Vagina (tissue), 2 donors: Measurements from ENCODE around the gene TMEM151A. TPM values are rescaled to one million over a fixed set of nuclear protein-coding genes. Genes with fewer than 3 reads are reported as not detected.

Source experiments
- DNase-seq, 2 donors: peaks; one replicate each; pipeline ENCODE4 v3.0.0-alpha.2; 2017; ENCODE audit errors: extremely low spot score in 2 of 2
- H3K27ac ChIP-seq: fragments of 200-600 bp; sonication (generic); one replicate; pipeline ENCODE4 v1.5.1; 2019
- H3K27me3 ChIP-seq: fragments of 200-600 bp; sonication (generic); one replicate; pipeline ENCODE4 v1.5.1; 2019
- H3K36me3 ChIP-seq, 2 donors: fragments of 200-600 bp; sonication (generic); one replicate each; pipeline ENCODE4 v1.5.1; 2017 to 2019
- H3K4me1 ChIP-seq: fragments of 200-600 bp; sonication (generic); one replicate; pipeline ENCODE4 v1.5.1; 2019
- H3K4me3 ChIP-seq, 2 donors: fragments of 200-600 bp; sonication (generic); 1 replicate in 1 of 2; 2 replicates in 1 of 2; pipeline ENCODE4 v1.5.1; 2016 to 2019
- H3K9me3 ChIP-seq: fragments of 200-600 bp; sonication (generic); one replicate; pipeline ENCODE4 v1.5.1; 2019
- CTCF ChIP-seq, 3 experiments: fragments of 450-650 bp in 2 of 3; fragments of 200-600 bp in 1 of 3; sonication (generic) in 1 of 3; IDR thresholded peaks; one replicate each; pipeline ENCODE4 v1.5.1; 2017 to 2019; ENCODE audit warnings: antibody characterized with exemption in 3 of 3, mild to moderate bottlenecking in 2 of 3, moderate library complexity in 2 of 3
- POLR2A ChIP-seq, 2 donors: fragments of 450-650 bp; IDR thresholded peaks; one replicate each; pipeline ENCODE4 v1.6.1; 2017; ENCODE audit warnings: antibody characterized with exemption in 2 of 2, mild to moderate bottlenecking in 2 of 2, moderate library complexity in 2 of 2
- POLR2AphosphoS5 ChIP-seq, 2 donors: sonication (generic); formaldehyde crosslinking; IDR thresholded peaks; one replicate each; pipeline ENCODE4 v1.9.0; 2017; ENCODE audit warnings: antibody characterized with exemption in 2 of 2, mild to moderate bottlenecking in 2 of 2, low read depth in 1 of 2; ENCODE audit not compliant: insufficient read depth in 1 of 2
- intact Hi-C: fragments of 100-400 bp; cut with DNase I; formaldehyde crosslinking; loops from one replicate; pipeline ENCODE4 v1.15.1; 2023
- total RNA-seq: library from RNA; depleted of rRNA; stranded (reverse); fragments of >200 nt; gene quantifications from one replicate; pipeline ENCODE4 v1.2.3, GENCODE V29; 2016

Gene TMEM151A
- total RNA-seq, 1 donor from 2014 or later: 1.7 TPM

GRCh38 chr11:66322732-66323427 is 31.2 kb downstream of the TMEM151A start:
- H3K27ac ChIP-seq: peak overlapping the region; percentile 74

DNA sequence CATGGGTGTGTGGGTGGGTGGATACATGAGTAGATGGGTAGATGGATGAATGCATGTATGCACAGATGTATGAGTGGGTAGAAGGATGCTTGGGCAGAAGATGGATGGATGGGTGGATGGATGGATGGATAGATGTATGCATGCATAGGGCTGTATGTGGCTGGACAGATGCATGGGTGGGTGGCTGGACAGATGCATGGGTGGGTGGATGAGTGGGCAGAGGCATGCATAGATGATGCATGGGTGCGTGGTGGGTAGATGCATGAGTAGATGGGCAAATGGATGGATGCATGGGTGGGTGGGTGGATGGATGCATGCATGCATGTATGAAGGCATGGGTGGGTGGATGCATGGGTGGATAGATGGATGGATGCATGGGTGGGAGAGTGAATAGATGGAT is 32.0 kb downstream of the TMEM151A start:
- no peak for TF ChIP-seq POLR2AphosphoS5 (IDR thresholded peaks at IDR 0.05; ENCODE audit: insufficient read depth in 1 of 2, low read depth in 1 of 2)
- TF ChIP-seq POLR2A (IDR thresholded peaks at IDR 0.05): no peak
- TF ChIP-seq CTCF (IDR thresholded peaks at IDR 0.05): no peak
- no peaks in the 10 kb centered on the region for H3K27me3 ChIP-seq
- no peak for DNase-seq
- H3K4me1 ChIP-seq: peaks cover 67% of the 10 kb centered on the region
- H3K36me3 ChIP-seq: no peaks in the 10 kb centered on the region
- intact Hi-C loops: no loop called here
- no peaks in the 10 kb centered on the region for H3K9me3 ChIP-seq
- no peak overlapping the region for H3K4me3 ChIP-seq
- no peak overlapping the region for H3K27ac ChIP-seq

More at GRCh38 chr11:66322732-66323427, 31.2 kb downstream of the TMEM151A start:
- Histone ChIP-seq H3K9me3 (no peaks in the 10 kb centered on the region), H3K36me3 (no peaks in the 10 kb centered on the region), H3K4me3 (no peak overlapping the region), H3K4me1 (peaks cover 68% of the 10 kb centered on the region), H3K27me3 (no peaks in the 10 kb centered on the region)
- no peak for DNase-seq
- TF ChIP-seq CTCF (IDR thresholded peaks at IDR 0.05) (no peak), POLR2AphosphoS5 (IDR thresholded peaks at IDR 0.05; ENCODE audit: insufficient read depth in 1 of 2, low read depth in 1 of 2) (peak in 1 of 2 donors; percentile 71)
- intact Hi-C loops: no loop called here

DNA sequence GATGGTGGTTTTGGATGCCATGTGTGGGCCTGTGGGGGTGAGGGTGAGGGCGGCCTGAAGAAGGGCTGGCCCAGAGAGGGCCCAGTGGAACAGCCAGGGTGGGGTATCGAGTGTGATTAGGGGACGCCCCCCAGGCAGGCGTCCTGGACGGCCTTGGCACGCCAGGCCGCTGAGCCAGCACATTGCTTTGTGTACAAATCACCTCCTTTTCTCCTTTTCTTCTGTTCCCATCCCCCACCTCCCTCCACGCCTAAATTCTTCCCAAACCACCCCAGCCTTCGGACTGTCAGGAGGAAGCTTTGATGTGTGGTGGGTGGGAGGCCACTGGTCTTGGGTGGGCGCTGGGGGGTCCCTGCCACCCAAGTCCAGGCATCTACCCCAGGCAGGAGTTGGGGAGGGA is 33.0 kb downstream of the TMEM151A start:
- H3K27ac ChIP-seq: peak overlapping the region; percentile 93
- no peak overlapping the region for H3K4me3 ChIP-seq
- no peaks in the 10 kb centered on the region for H3K9me3 ChIP-seq
- TF ChIP-seq CTCF (IDR thresholded peaks at IDR 0.05) (no peak), POLR2A (IDR thresholded peaks at IDR 0.05) (no peak), POLR2AphosphoS5 (IDR thresholded peaks at IDR 0.05; ENCODE audit: insufficient read depth in 1 of 2, low read depth in 1 of 2) (peak in 1 of 2 donors; percentile 37)
- intact Hi-C loops: loop anchor here (5.0 kb wide), 1 partner anchor 63 kb away; no protein-coding TSS in a partner anchor
- no peaks in the 10 kb centered on the region for H3K27me3 ChIP-seq
- H3K36me3 ChIP-seq: no peaks in the 10 kb centered on the region
- no peak for DNase-seq
- H3K4me1 ChIP-seq: peaks cover 61% of the 10 kb centered on the region

DNA sequence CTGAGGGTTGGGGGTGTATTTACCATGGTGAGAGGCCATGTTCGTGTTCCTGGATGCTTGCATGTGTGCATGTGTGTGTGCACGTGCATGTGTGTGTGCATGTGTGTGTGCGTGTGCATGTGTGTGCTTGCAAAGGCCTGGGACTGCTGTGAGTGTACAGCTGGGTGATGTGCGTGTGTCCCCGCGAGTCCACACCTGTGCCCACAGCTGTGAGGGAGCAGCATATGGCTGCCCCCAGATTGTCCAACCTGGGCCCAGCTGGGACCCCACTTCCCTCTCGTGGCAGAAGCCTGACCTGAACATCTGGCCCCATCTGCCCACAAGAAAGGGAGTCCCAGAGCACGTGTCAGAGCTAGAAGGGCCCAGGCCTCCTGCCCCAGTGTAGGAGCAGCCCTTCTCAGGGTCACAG is 33.6 kb downstream of the TMEM151A start:
- Histone ChIP-seq H3K9me3 (no peaks in the 10 kb centered on the region), H3K4me3 (no peak overlapping the region), H3K27me3 (no peaks in the 10 kb centered on the region), H3K36me3 (no peaks in the 10 kb centered on the region), H3K27ac (peak overlapping the region; percentile 93), H3K4me1 (peaks cover 61% of the 10 kb centered on the region)
- no peak for DNase-seq
- TF ChIP-seq CTCF (IDR thresholded peaks at IDR 0.05) (no peak), POLR2AphosphoS5 (IDR thresholded peaks at IDR 0.05; ENCODE audit: insufficient read depth in 1 of 2, low read depth in 1 of 2) (no peak), POLR2A (IDR thresholded peaks at IDR 0.05) (no peak)
- intact Hi-C loops: loop anchor here (5.0 kb wide), 1 partner anchor 62 kb away; no protein-coding TSS in a partner anchor
